ENCODE data around the gene DVL2.

The DVL2 gene

GRCh38 chr17:7254511-7254910, 20.2 kb upstream of the DVL2 start:
- no peaks in the 10 kb centered on the region for H3K9me3 ChIP-seq (ENCODE audit: insufficient read depth, low read length)
- H3K9ac ChIP-seq (ENCODE audit: insufficient read length, low read depth) = no peak overlapping the region
- peaks cover 56% of the 10 kb centered on the region for H3K36me3 ChIP-seq (ENCODE audit: insufficient read depth, insufficient read length, low read length)
- no peak for TF ChIP-seq SUZ12 (IDR thresholded peaks at IDR 0.05; ENCODE audit: extremely low read depth, insufficient read depth, insufficient read length)
- TF ChIP-seq YY1 (IDR thresholded peaks at IDR 0.05; ENCODE audit: insufficient read depth, insufficient read length) = no peak
- TF ChIP-seq ZNF274 (IDR thresholded peaks at IDR 0.05; ENCODE audit: low read depth, low read length) = no peak
- DNase-seq (ENCODE audit: low read depth, low spot score) = no peak
- no peak overlapping the region for H3K4me3 ChIP-seq (ENCODE audit: insufficient read length, low read depth)
- no peaks in the 10 kb centered on the region for H3K27me3 ChIP-seq (ENCODE audit: insufficient read depth, insufficient read length)
- H3K4me1 ChIP-seq (ENCODE audit: insufficient read depth, insufficient read length) = peaks cover 4% of the 10 kb centered on the region

GRCh38 chr17:7253082-7253481, 18.8 kb upstream of the DVL2 start:
- Histone ChIP-seq H3K9ac (ENCODE audit: insufficient read length, low read depth) (peak overlapping the region; percentile 93), H3K4me1 (ENCODE audit: insufficient read depth, insufficient read length) (peaks cover 4% of the 10 kb centered on the region), H3K9me3 (ENCODE audit: insufficient read depth, low read length) (no peaks in the 10 kb centered on the region), H3K36me3 (ENCODE audit: insufficient read depth, insufficient read length, low read length) (peaks cover 49% of the 10 kb centered on the region), H3K27me3 (ENCODE audit: insufficient read depth, insufficient read length) (no peaks in the 10 kb centered on the region), H3K4me3 (ENCODE audit: insufficient read length, low read depth) (peak overlapping the region; percentile 80)
- no peak for DNase-seq (ENCODE audit: low read depth, low spot score)
- no peak for TF ChIP-seq YY1 (IDR thresholded peaks at IDR 0.05; ENCODE audit: insufficient read depth, insufficient read length)

DNA sequence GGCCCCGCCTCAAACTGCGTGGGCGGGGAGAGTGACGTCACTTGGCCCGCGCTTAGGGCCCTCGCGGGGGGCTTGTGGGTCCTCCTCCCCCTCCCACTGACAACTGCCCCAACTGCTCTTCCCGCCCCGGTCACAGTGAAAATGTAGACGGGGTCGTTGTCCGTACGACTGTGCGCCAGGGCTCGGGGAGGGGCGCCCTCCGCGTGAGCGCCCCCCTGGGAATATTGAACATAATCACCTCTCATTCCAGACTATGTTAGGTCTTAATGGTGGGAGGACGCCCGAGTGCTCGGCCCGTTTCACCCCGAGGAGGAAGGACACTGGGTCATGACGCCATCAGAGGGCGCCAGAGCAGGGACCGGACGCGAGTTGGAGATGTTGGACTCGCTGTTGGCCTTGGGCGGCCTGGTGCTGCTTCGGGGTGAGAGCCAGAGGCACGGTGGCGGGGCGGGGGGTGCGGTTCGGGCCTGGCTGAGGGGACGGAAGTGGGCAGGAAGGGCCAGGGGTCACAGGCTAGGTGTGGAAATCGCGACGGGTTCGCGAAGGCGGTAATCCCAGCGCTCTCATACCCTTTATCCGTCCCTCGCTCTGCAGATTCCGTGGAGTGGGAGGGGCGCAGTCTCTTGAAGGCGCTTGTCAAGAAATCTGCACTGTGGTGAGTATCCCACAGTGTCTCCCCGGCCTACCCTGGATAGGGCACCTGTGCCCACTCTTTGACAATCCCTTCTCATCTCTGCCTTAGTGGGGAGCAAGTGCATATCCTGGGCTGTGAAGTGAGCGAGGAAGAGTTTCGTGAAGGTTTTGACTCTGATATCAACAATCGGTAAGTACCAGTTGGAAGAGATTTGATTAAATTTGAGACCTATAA, 18.1 kb upstream of the DVL2 start, which contains the start of gene ELP5:
ELP5 (plus strand) TSS at position 40 of the 868 bp plus-strand sequence; CDS start at position 376, 336 bp downstream.
- Histone ChIP-seq H3K36me3 (ENCODE audit: insufficient read depth, insufficient read length, low read length) (peaks cover 44% of the 10 kb centered on the region), H3K4me1 (ENCODE audit: insufficient read depth, insufficient read length) (peaks cover 4% of the 10 kb centered on the region), H3K9ac (ENCODE audit: insufficient read length, low read depth) (peak within 1 kb of the TSS; percentile 93), H3K4me3 (ENCODE audit: insufficient read length, low read depth) (peak within 1 kb of the TSS; percentile 80), H3K27me3 (ENCODE audit: insufficient read depth, insufficient read length) (no peaks in the 10 kb centered on the region), H3K9me3 (ENCODE audit: insufficient read depth, low read length) (no peaks in the 10 kb centered on the region)
- TF ChIP-seq SUZ12 (IDR thresholded peaks at IDR 0.05; ENCODE audit: extremely low read depth, insufficient read depth, insufficient read length) (no peak), ZNF274 (IDR thresholded peaks at IDR 0.05; ENCODE audit: low read depth, low read length) (no peak), YY1 (IDR thresholded peaks at IDR 0.05; ENCODE audit: insufficient read depth, insufficient read length) (no peak)
- DNase-seq (ENCODE audit: low read depth, low spot score) = peak; percentile 84

DNA sequence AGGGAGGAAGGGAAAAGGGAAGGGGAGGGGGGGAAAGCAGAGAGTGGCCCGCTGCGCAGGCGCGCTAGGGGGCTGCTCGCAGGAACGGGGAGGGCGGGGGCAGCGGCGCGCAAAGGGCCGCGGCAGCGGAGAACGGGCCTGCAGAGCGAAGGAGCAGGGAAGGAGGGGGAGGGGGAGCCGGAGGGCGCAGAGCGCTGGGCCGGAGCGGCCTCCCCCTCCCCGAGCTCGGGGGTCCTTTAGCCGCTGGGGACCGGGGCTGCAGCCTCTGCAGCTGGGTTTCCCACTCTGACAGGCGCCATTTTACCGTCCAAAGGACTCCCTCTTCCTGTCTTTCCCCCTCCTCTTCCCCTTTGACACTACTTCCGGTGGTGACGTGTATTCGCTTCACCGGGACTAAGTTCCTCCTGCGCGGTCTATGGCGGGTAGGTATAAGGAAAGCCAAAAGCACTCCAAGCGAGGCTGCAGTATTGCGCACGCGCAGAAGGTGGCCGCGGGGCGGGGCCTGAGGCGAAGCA, 17.4 kb upstream of the DVL2 start, which contains the start of gene CTDNEP1:
CTDNEP1 (minus strand) TSS at position 74 of the 515 bp plus-strand sequence. CDS start 438 bp downstream, outside the sequence.
- DNase-seq (ENCODE audit: low read depth, low spot score) = peak; percentile 95
- Histone ChIP-seq H3K4me3 (ENCODE audit: insufficient read length, low read depth) (peak within 1 kb of the TSS; percentile 80), H3K9ac (ENCODE audit: insufficient read length, low read depth) (peak within 1 kb of the TSS; percentile 93), H3K9me3 (ENCODE audit: insufficient read depth, low read length) (no peaks in the 10 kb centered on the region), H3K4me1 (ENCODE audit: insufficient read depth, insufficient read length) (peaks cover 4% of the 10 kb centered on the region), H3K36me3 (ENCODE audit: insufficient read depth, insufficient read length, low read length) (peaks cover 41% of the 10 kb centered on the region), H3K27me3 (ENCODE audit: insufficient read depth, insufficient read length) (no peaks in the 10 kb centered on the region)
- TF ChIP-seq YY1 (IDR thresholded peaks at IDR 0.05; ENCODE audit: insufficient read depth, insufficient read length) = peak; percentile 75
- no peak for TF ChIP-seq SUZ12 (IDR thresholded peaks at IDR 0.05; ENCODE audit: extremely low read depth, insufficient read depth, insufficient read length)

- Histone ChIP-seq H3K36me3 (ENCODE audit: insufficient read depth, insufficient read length, low read length) (peaks cover 41% of the 10 kb centered on the region), H3K9me3 (ENCODE audit: insufficient read depth, low read length) (no peaks in the 10 kb centered on the region), H3K4me3 (ENCODE audit: insufficient read length, low read depth) (peak overlapping the region; percentile 72), H3K9ac (ENCODE audit: insufficient read length, low read depth) (peak overlapping the region; percentile 84), H3K27me3 (ENCODE audit: insufficient read depth, insufficient read length) (no peaks in the 10 kb centered on the region), H3K4me1 (ENCODE audit: insufficient read depth, insufficient read length) (peaks cover 4% of the 10 kb centered on the region)
- DNase-seq (ENCODE audit: low read depth, low spot score) = no peak
- TF ChIP-seq ZNF274 (IDR thresholded peaks at IDR 0.05; ENCODE audit: low read depth, low read length) (no peak), SUZ12 (IDR thresholded peaks at IDR 0.05; ENCODE audit: extremely low read depth, insufficient read depth, insufficient read length) (no peak), YY1 (IDR thresholded peaks at IDR 0.05; ENCODE audit: insufficient read depth, insufficient read length) (no peak)
These were observed 16.6 kb upstream of the DVL2 start for GRCh38 chr17:7250695-7251627.

DNA sequence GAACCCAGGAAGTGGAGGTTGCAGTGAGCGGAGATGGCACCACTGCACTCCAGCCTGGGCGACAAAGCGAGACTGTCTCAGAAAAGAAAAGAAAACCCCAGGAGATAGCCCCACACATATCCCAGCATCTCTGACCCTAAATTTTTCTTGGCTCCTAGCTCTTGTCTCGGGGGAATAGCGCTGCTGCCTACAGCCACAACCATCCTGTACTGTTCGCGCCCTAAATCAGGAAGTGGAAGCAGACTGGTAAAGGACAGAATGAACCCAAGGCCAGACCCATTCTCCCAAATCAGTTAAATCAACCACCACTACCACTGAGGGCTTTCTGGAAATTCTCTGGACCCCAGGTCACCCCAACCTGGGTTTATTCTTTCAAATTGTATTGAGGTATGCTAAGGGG, 15.5 kb upstream of the DVL2 start:
- Histone ChIP-seq H3K9me3 (ENCODE audit: insufficient read depth, low read length) (no peaks in the 10 kb centered on the region), H3K36me3 (ENCODE audit: insufficient read depth, insufficient read length, low read length) (peaks cover 36% of the 10 kb centered on the region), H3K4me1 (ENCODE audit: insufficient read depth, insufficient read length) (peaks cover 4% of the 10 kb centered on the region), H3K4me3 (ENCODE audit: insufficient read length, low read depth) (peak overlapping the region; percentile 72), H3K27me3 (ENCODE audit: insufficient read depth, insufficient read length) (no peaks in the 10 kb centered on the region), H3K9ac (ENCODE audit: insufficient read length, low read depth) (peak overlapping the region; percentile 84)
- no peak for DNase-seq (ENCODE audit: low read depth, low spot score)
- TF ChIP-seq ZNF274 (IDR thresholded peaks at IDR 0.05; ENCODE audit: low read depth, low read length) = no peak
- no peak for TF ChIP-seq SUZ12 (IDR thresholded peaks at IDR 0.05; ENCODE audit: extremely low read depth, insufficient read depth, insufficient read length)
- TF ChIP-seq YY1 (IDR thresholded peaks at IDR 0.05; ENCODE audit: insufficient read depth, insufficient read length) = no peak
